ENCODE measurements around the gene ZNF74. TPM values are rescaled to one million over a fixed set of nuclear protein-coding genes. Genes with fewer than 3 reads are reported as not detected.

The ZNF74 gene
- total and polyA plus RNA-seq, 7 donors, result 2.1 to 4.8 (median 4.0) TPM

GRCh38 chr22:20433686-20434241 is 39.8 kb downstream of the ZNF74 start:
- no peak for TF ChIP-seq CTCF (IDR thresholded peaks at IDR 0.05)
- no peak overlapping the region for H3K27ac ChIP-seq
- 77 to 80% (median 79%) methylated on average over 4 of the region's 4 CpGs for WGBS, 3 donors
- H3K27me3 ChIP-seq (ENCODE audit: insufficient read depth in 3 of 3, low read length in 2 of 3), result peaks cover 0 to 41% (median 21%) of the 10 kb centered on the region in 3 donors
- H3K9me3 ChIP-seq, result no peaks in the 10 kb centered on the region
- DNase-seq (peak in 1 of 2 donors; percentile 9), ATAC-seq (no peak)
- intact Hi-C loops (cut with DNase I), result no loop called here
- H3K36me3 ChIP-seq (ENCODE audit: insufficient read depth in 1 of 2, low read depth in 1 of 2), result no peaks in the 10 kb centered on the region
- H3K4me3 ChIP-seq, result no peak overlapping the region
- peaks cover 9% of the 10 kb centered on the region for H3K4me1 ChIP-seq

GRCh38 chr22:20434264-20434751 is 40.4 kb downstream of the ZNF74 start:
- no peaks in the 10 kb centered on the region for H3K9me3 ChIP-seq
- H3K27me3 ChIP-seq (ENCODE audit: insufficient read depth in 3 of 3, low read length in 2 of 3), result peaks cover 0 to 41% (median 21%) of the 10 kb centered on the region in 3 donors
- no peak for TF ChIP-seq CTCF (IDR thresholded peaks at IDR 0.05)
- peaks cover 9% of the 10 kb centered on the region for H3K4me1 ChIP-seq
- intact Hi-C loops (cut with DNase I), result no loop called here
- ATAC-seq (no peak), DNase-seq (peak in 1 of 2 donors; percentile 43)
- WGBS, 3 donors, result 95 to 98% (median 97%) methylated on average over 12 of the region's 12 CpGs
- no peaks in the 10 kb centered on the region for H3K36me3 ChIP-seq (ENCODE audit: insufficient read depth in 1 of 2, low read depth in 1 of 2)
- H3K27ac ChIP-seq, result no peak overlapping the region
- no peak overlapping the region for H3K4me3 ChIP-seq

- Histone ChIP-seq H3K36me3 (ENCODE audit: insufficient read depth in 1 of 2, low read depth in 1 of 2) (no peaks in the 10 kb centered on the region), H3K27me3 (ENCODE audit: insufficient read depth in 3 of 3, low read length in 2 of 3) (peaks cover 0 to 41% (median 21%) of the 10 kb centered on the region in 3 donors), H3K9me3 (no peaks in the 10 kb centered on the region), H3K4me1 (peaks cover 9% of the 10 kb centered on the region), H3K27ac (no peak overlapping the region), H3K4me3 (no peak overlapping the region)
- peak in 1 of 2 donors; percentile 32 for DNase-seq
- no peak for ATAC-seq
- 93 to 98% (median 94%) methylated on average over 3 of the region's 3 CpGs for WGBS, 3 donors
- intact Hi-C loops (cut with DNase I), result no loop called here
- no peak for TF ChIP-seq CTCF (IDR thresholded peaks at IDR 0.05)
Observed at GRCh38 chr22:20434773-20435172, 40.8 kb downstream of the ZNF74 start.

GRCh38 chr22:20435436-20436306 is 41.7 kb downstream of the ZNF74 start:
- DNase-seq, result peak in 1 of 2 donors; percentile 32
- Histone ChIP-seq H3K36me3 (ENCODE audit: insufficient read depth in 1 of 2, low read depth in 1 of 2) (no peaks in the 10 kb centered on the region), H3K27me3 (ENCODE audit: insufficient read depth in 3 of 3, low read length in 2 of 3) (peaks cover 0 to 36% (median 21%) of the 10 kb centered on the region in 3 donors), H3K27ac (no peak overlapping the region), H3K9me3 (no peaks in the 10 kb centered on the region), H3K4me3 (peak overlapping the region; percentile 69), H3K4me1 (peaks cover 6% of the 10 kb centered on the region)
- no peak for ATAC-seq
- TF ChIP-seq CTCF (IDR thresholded peaks at IDR 0.05), result no peak
- 63 to 66% (median 64%) methylated on average over 11 of the region's 11 CpGs for WGBS, 3 donors
- intact Hi-C loops (cut with DNase I), result no loop called here

Measured in psoas muscle (tissue), 8 donors.